Pancreas (tissue), 10 donors: ENCODE measurements around the gene BCOR. TPM values are rescaled to one million over a fixed set of nuclear protein-coding genes. Genes with fewer than 3 reads are reported as not detected.
A peak's percentile ranks its signal among the peaks of the same experiment; 100 is the strongest.

ENCODE experiments used
- ATAC-seq, 4 donors: fragments of 200-7000 bp; cut with Tn5 transposase; one replicate each; pipeline versions ENCODE4 v1.8.0 to v1.9.1; 2020; ENCODE audit warnings: mild to moderate bottlenecking in 4 of 4, moderate library complexity in 4 of 4
- DNase-seq, 6 donors: peaks; one replicate each; pipeline ENCODE4 v3.0.0-alpha.2; 2020
- FAIRE-seq: peaks from 2 replicates; lab custom pipeline; 2012; peaks lifted over from hg19 to GRCh38; lab: Jason Lieb, UNC
- H3K27ac ChIP-seq, 4 donors: fragments of 200-600 bp; sonication (generic); 1 replicate in 3 of 4; 2 replicates in 1 of 4; pipeline versions ENCODE4 v1.5.0 to v1.8.0; 2020
- H3K27me3 ChIP-seq, 4 donors: fragments of 200-600 bp; one replicate each; pipeline ENCODE4 v1.8.0; 2021
- H3K36me3 ChIP-seq, 3 donors: fragments of 200-600 bp; sonication (generic) in 1 of 3; one replicate each; pipeline versions ENCODE4 v1.5.0 to v1.8.0; 2020 to 2021
- H3K4me1 ChIP-seq, 3 donors: fragments of 200-600 bp; one replicate each; pipeline ENCODE4 v1.8.0; 2021
- H3K4me3 ChIP-seq, 4 donors: fragments of 200-600 bp; sonication (generic) in 2 of 4; one replicate each; pipeline versions ENCODE4 v1.5.0 to v1.8.0; 2020 to 2021
- H3K9me3 ChIP-seq, 4 donors: fragments of 200-600 bp; one replicate each; pipeline ENCODE4 v1.8.0; 2021
- CTCF ChIP-seq, 4 donors: fragments of 200-600 bp; sonication (generic) in 3 of 4; IDR thresholded peaks; one replicate each; pipeline versions ENCODE4 v1.5.0 to v1.8.0; 2021; ENCODE audit warnings: antibody characterized with exemption in 4 of 4
- WGBS, 2 donors: extraction: QIAGEN DNeasy Blood & Tissue Kit; methylation state at CpG; one replicate each; pipeline ENCODE4 v1.1.7; 2013; 5-methylcytosine and 5-hydroxymethylcytosine counted together
- intact Hi-C, 3 donors: fragments of 100-400 bp; cut with DNase I; formaldehyde crosslinking; loops; one replicate each; pipeline versions ENCODE4 v1.11.1 to v1.14.2; 2022
- polyA plus RNA-seq, 2 donors: library from polyadenylated mRNA; stranded (reverse); fragments of 200-250 nt; gene quantifications; one replicate each; pipeline ENCODE4 v1.2.3, GENCODE V29; 2013
- total RNA-seq, 6 donors: library from RNA; stranded (reverse); fragmentation: NEBNext Ultra II Directional in 4 of 6; extraction: Animal tissue kit (Norgen Biotek cat#: 25700) in 4 of 6; gene quantifications; one replicate each; pipeline versions ENCODE4 v1.2.1 to v1.2.4, GENCODE V29; 2021 to 2023
- donor health status: healthy with polysubstance abuse.
- donor health status: DM: no; HTN: no; CAD: no; lungs with moderate emphysema.
- donor health status: DM: no; HTN: no; CAD: no.
- donor health status: control.
- donor health status: control.
- donor health status: Bipolar disorder and iron deficiency.
- donor health status: DM: yes; HTN: yes; CAD: no.
- donor health status: DM: no; HTN: no; CAD: no.
- donor health status: DM: no; HTN: no; CAD: no.
- donor health status: DM: yes; HTN: yes; CAD: no.

The BCOR gene
- total and polyA plus RNA-seq, 8 donors: 6.3 to 18.4 (median 13.0) TPM

- Histone ChIP-seq H3K4me3 (no peak overlapping the region), H3K36me3 (no peaks in the 10 kb centered on the region), H3K9me3 (no peaks in the 10 kb centered on the region), H3K27me3 (peaks cover 0 to 3% (median 0%) of the 10 kb centered on the region in 4 donors), H3K27ac (no peak overlapping the region), H3K4me1 (no peaks in the 10 kb centered on the region)
- no peak for DNase-seq
- 52 to 90% methylated on average over 2 of the region's 2 CpGs for WGBS, 2 donors
- intact Hi-C loops: no loop called here
- no peak for FAIRE-seq
- no peak for ATAC-seq
- no peak for TF ChIP-seq CTCF (IDR thresholded peaks at IDR 0.05)
These were observed 81.0 kb downstream of the BCOR start for GRCh38 chrX:40016749-40017148.

GRCh38 chrX:40015693-40016092, 82.1 kb downstream of the BCOR start:
- no peak overlapping the region for H3K4me3 ChIP-seq
- no peak for FAIRE-seq
- no peak for ATAC-seq
- WGBS, 2 donors: 39 to 77% methylated on average over 4 of the region's 4 CpGs
- no peaks in the 10 kb centered on the region for H3K36me3 ChIP-seq
- no peak for DNase-seq
- intact Hi-C loops: no loop called here
- H3K4me1 ChIP-seq: no peaks in the 10 kb centered on the region
- H3K27ac ChIP-seq: no peak overlapping the region
- no peak for TF ChIP-seq CTCF (IDR thresholded peaks at IDR 0.05)
- H3K9me3 ChIP-seq: no peaks in the 10 kb centered on the region
- peaks cover 0 to 3% (median 0%) of the 10 kb centered on the region in 4 donors for H3K27me3 ChIP-seq

- peak overlapping the region; percentile 12 to 48 (median 36) for H3K4me3 ChIP-seq
- no peaks in the 10 kb centered on the region for H3K9me3 ChIP-seq
- ATAC-seq (peak; percentile 43 to 65 (median 54)), FAIRE-seq (no peak), DNase-seq (peak; percentile 43 to 85 (median 62))
- peaks cover 0 to 3% (median 2%) of the 10 kb centered on the region in 4 donors for H3K27me3 ChIP-seq
- no peak for TF ChIP-seq CTCF (IDR thresholded peaks at IDR 0.05)
- intact Hi-C loops: no loop called here
- peak overlapping the region; percentile 62 to 85 (median 78) for H3K27ac ChIP-seq
- WGBS, 2 donors: 0 to 6% methylated on average over 69 to 74 of the region's 76 CpGs
- H3K4me1 ChIP-seq: no peaks in the 10 kb centered on the region
- H3K36me3 ChIP-seq: no peaks in the 10 kb centered on the region
These were observed 84.2 kb downstream of the BCOR start for GRCh38 chrX:40013266-40014195.

GRCh38 chrX:40012868-40013265, 84.9 kb downstream of the BCOR start:
- 4 to 12% methylated on average over 33 to 35 of the region's 35 CpGs for WGBS, 2 donors
- ATAC-seq: peak; percentile 15 to 53 (median 39)
- peak overlapping the region; percentile 62 to 85 (median 78) for H3K27ac ChIP-seq
- TF ChIP-seq CTCF (IDR thresholded peaks at IDR 0.05): no peak
- FAIRE-seq: no peak
- H3K27me3 ChIP-seq: peaks cover 0 to 10% (median 4%) of the 10 kb centered on the region in 4 donors
- no peaks in the 10 kb centered on the region for H3K9me3 ChIP-seq
- peak in 5 of 6 donors; percentile 33 to 81 (median 65) for DNase-seq
- peak overlapping the region in 3 of 4 donors; percentile 4 to 48 (median 44) for H3K4me3 ChIP-seq
- H3K4me1 ChIP-seq: no peaks in the 10 kb centered on the region
- H3K36me3 ChIP-seq: no peaks in the 10 kb centered on the region
- intact Hi-C loops: no loop called here
